ENCODE data around the gene TAC1.
"Not testable (repeated sequence)": the region's sequence is repeated elsewhere in the genome, so short reads cannot be mapped to it uniquely, and the experiment has no call there.

The TAC1 gene, protein sequence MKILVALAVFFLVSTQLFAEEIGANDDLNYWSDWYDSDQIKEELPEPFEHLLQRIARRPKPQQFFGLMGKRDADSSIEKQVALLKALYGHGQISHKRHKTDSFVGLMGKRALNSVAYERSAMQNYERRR

DNA sequence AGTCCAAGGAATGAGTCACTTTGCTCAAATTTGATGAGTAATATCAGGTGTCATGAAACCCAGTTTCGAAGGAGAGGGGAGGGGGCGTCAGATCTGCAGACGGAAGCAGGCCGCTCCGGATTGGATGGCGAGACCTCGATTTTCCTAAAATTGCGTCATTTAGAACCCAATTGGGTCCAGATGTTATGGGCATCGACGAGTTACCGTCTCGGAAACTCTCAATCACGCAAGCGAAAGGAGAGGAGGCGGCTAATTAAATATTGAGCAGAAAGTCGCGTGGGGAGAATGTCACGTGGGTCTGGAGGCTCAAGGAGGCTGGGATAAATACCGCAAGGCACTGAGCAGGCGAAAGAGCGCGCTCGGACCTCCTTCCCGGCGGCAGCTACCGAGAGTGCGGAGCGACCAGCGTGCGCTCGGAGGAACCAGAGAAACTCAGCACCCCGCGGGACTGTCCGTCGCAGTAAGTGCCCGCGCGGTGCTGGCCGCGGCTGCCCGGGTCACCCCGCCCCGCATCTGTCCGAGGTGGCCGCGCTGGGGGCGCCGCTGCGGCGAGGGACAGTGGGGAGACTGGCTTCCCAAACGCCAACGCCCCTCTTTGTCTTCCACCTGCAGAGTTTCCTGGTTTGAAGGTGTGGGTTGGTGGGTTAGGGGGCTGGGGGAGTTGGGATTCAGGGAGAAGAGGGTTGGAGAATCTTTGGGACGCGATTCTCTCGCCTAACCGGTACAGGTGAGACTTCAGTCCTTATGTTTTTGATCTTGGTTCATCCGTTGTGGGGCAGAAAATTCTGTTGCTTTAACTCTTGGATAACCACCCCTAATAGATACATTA lies at the start of gene TAC1:
TAC1 (plus strand) TSS at position 351 of the 829 bp plus-strand sequence. CDS start 527 bp downstream, outside the sequence.
- DNase-seq: no peak

DNA sequence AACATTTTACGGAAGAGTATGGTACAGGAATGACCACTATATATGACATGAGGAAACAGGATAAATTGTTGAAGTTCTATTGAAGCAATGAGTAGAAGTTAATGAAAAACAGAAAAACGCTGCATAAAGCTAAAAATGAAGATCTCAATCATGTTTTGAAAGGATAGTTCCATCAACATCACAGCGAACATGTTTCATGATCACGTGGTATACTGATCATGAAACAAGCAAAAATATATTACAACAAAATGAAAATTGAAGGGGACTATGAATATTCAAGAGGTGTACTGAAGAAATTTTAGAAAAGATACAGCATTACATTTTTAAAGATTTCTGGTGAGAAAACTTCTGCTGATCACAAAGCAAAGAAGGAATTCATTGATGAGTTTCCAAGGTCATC lies 45.9 kb upstream of the TAC1 start:
- DNase-seq: no peak

DNA sequence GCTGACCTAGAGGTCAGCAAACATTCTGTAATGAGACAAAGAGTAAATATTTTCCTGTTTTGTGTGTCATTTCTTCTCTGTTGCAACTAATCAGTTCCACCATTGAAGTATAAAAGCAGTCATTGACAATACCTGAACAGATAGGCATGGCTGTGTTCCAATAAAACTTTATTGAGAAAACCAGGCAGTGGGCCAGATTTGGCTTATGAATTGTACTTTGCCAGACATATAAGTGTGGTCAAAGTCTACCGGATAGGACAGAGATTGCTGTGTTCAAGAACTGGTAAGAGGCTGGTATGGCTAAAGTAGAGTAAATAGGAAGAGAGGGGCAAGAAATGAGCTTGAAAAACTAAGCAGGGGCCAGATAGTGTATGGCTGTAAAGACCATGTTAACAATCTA lies 38.3 kb upstream of the TAC1 start:
- no peak for DNase-seq

DNA sequence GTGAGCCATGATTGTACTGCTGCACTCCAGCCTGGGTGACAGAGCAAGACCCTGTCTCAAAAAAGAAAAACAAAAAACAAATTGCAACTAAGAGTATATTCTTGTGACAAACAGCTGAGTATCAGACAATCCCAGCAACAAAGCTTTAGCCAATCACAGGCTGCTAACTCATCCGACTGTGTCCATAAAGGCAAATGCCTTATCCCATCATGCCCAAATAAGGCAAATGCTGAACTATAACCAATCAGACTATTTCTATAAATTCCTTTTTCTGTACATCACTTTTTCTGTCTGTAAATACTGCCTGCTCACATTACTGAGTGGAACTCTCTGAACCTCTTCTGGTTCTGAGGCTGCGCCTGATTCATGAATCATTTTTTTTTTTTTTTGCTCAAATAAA lies 37.5 kb upstream of the TAC1 start:
- DNase-seq: no peak

DNA sequence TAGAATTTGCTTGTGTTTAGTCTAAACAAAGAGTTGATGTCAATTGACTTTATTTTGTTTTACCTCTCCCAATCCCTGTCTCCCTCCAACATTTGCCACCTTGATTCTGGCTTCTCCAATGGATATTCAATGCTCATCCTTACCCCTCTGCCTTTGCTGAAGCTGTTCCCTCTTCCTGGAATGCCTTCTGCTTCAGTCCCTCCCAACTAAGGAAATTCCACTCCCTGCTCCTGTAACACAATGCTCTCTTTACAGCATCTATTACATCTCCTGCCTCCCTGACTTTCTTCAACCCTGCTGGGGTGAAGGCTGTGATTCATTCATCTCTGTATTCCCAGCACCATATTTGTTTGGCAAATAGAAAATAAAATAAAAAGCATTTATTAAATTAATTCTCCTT lies 34.5 kb upstream of the TAC1 start:
- DNase-seq: no peak

DNA sequence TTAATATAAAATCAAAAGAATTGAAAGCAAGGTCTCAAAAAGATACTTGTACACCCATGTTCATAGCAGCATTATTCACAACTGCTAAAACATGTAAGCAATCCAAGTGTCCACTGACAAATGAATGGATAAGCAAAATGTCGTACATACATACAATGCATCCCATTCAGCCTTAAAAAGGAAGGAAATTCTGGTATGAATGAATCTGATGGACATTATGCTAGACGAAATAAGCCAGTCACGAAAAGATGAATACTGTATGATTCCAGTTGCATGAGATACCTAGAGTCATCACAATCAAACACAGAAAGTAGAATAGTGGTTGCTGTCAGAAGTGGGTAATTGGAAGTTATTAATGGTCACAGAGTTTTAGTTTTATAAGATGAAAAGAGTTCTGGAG lies 9.5 kb upstream of the TAC1 start:
- DNase-seq: no peak

DNA sequence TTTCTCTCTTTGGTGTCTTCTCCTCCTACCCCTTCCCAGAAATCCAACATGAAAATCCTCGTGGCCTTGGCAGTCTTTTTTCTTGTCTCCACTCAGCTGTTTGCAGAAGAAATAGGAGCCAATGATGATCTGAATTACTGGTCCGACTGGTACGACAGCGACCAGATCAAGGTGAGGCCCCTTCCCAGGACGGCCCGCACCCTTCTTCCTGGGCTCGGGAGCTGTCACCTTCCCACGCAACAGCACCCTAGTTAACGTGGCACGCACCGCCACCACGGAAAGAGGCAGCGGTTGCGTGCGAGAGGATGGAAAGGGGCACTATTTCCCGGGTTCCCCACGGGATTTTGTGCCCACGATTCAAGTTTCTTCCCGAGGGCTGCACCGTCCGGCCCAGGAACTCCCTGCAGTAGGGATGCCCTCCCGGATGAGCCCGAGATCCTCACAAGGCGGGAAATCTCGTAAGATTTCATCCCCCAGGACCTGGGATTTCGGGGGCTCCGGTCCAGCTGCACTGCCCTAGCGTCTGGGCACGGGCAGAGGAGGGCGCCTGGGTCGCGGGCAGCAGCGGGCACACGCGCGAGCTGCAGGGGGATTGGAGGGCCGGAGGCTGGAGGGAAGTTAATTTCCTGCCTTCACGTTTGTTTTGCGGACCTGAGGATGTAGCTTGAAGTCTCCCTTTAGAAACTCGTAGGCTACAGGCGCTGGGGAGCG lies 834 bp downstream of the TAC1 start:
- no peak for DNase-seq

DNA sequence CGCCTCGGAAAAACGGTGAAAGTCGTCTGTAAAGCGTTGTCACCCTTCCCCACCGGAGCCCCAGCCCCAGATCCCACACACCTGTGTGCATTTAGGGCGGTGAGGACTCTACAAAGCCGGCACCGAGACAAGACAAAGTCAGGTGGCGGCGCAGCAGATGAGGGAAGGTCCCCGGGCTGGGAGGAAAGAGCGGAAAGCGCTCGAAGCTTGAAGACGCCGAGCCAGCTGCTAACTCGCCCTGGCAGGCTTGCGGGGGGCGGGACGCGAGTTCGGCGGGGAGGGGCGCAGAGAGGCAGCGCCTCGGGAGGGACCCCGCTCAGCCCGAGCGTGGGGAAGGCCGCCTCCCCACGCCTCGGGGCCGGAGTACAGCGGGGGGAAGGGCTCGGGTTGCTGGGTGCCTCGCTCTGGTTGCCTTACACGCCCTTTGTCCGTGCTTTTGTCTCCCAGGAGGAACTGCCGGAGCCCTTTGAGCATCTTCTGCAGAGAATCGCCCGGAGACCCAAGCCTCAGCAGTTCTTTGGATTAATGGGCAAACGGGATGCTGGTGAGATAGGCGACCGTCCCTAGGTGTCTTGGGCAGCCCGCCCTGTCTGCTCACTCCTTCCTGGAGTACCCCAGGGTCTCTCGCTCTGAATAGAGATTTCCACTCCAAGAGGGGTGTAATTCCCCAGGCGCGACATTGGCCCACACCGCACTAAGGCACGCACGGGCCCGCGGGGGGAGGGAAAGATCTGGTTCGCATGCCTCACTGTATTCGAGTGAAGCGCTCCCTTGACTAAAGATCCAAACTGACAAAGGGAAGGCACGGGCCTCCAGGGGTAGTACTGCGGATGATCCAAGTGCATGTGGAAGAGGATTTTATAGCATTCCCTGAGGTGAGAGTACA lies 1.6 kb downstream of the TAC1 start:
- DNase-seq: no peak

DNA sequence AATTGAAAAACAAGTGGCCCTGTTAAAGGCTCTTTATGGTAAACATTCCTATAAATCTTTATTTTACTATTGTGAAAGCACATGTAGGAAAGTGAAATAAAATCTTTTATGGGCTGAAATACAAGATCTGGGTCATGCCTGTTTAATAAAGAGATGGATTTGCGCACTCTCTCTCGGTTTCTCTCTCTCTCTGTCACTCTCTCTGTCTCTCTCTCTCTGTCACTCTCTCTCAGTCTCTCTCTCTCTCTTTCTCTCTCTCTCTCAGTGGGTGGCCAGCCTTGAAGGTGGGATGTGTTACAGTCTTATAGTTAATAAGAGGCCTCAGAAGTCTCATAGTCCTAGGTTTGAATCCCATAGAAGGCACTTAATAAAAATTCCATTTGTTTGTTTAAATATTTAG lies 2.4 kb downstream of the TAC1 start:
- DNase-seq: no peak

DNA sequence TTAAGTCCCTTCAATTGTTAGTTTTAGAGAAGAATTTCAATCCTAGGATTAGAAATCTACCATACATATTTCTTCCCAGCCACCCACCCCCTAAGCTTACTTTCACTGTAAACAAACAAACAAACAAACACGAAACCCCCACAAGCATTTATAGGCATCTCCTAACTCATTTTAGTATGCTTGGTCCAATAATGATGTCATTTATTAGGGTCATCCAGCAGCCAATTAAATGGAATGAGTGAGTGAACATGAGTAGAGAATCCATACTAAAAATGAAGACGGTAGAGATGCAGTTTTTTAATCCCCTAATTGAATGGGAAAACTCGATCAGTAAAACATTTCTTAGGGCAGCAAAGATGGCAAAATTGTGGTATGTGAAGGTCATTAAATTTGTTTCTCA lies 3.2 kb downstream of the TAC1 start:
- DNase-seq: no peak

DNA sequence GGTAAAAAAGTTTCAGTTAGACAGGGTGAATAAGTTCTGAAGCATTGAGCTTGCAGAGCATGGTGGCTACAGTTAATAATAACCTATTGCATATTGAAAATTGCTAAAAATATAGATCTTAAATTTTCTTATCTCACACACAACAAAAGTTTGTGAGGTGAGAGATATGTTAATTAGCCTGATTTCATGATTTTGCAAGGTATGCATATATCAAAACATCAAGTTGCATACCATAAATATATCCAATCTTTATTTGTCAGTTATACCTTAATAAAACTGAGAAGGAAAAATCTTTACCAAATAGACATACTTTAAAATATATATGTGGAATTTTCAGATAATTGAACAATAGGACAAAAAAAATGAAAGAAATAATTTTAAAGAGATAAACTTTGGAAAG lies 16.6 kb downstream of the TAC1 start:
- no peak for DNase-seq

DNA sequence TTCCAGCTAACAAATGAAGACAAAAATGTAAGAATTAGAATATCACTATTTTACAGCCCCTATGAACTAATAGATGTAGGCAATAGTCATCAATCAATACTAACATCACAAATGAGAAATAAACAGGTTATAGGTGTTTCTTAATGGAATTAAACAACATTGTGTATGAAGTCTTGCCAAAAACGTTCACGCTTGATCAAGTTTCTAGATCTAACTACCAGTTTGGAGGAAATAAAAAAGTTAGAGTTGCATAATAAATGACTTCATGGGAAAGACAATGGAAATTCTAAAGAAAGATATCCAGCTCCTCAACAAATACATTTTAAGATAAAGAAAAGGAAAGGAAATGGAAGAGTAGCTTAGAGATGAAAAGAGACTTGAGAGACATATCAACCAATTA lies 19.7 kb downstream of the TAC1 start:
- DNase-seq: no peak

DNA sequence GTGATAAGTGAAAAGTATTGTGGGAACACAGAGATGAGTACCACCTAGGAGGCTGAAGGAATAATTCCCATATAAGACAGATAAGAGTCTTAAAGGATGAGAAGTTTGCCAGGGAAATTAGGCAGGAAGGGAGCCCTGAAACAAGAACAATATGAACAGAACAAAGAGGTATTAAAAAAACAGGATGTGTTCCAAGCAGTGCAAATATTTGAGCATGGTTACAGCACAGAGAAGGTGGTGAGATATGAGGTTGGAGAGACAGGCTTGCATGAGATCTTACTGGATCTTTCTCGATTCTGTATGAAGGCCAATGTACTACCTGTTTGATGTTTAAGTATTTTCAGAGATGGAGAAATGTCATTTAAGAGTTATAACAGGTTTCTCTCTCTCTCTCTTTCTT lies 20.3 kb downstream of the TAC1 start:
- DNase-seq: no peak

DNA sequence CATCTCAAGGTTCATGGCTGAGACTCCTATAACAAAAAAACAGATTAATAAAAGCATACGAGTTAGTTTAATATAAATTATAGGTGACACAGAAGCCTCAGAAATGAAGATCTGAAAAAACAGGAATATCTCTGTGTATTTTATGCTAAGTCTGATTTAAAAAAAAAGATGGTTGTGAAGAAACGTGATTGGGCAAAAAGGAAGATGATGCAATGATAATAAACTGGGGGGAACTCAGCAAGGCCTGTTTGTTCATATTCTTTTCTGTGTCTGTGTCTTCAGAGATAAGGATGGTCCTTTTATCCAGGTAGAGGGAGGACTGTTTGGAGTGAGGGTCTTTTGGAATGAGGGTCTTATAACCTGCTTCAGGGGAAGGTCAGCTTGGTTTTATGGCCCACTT lies 25.9 kb downstream of the TAC1 start:
- no peak for DNase-seq

DNA sequence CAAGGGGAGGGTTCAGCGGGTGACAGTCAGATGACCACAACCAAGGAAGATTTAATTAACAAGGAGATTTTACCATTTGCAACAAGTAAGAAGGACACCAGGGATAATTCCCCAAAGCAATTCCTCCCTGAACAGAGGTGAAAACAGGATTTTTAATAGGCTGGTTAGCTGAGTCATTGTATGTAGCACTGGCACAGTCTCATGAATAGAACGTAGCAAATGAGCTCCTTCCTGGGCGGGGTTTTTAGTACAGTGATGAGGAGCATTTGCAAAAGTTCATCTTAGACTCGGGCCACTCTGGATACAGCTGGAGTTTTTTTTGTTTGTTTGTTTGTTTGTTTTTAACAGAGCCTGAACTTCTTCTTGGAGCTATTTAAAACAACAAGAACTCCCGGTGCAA lies 39.0 kb downstream of the TAC1 start:
- DNase-seq: no peak

DNA sequence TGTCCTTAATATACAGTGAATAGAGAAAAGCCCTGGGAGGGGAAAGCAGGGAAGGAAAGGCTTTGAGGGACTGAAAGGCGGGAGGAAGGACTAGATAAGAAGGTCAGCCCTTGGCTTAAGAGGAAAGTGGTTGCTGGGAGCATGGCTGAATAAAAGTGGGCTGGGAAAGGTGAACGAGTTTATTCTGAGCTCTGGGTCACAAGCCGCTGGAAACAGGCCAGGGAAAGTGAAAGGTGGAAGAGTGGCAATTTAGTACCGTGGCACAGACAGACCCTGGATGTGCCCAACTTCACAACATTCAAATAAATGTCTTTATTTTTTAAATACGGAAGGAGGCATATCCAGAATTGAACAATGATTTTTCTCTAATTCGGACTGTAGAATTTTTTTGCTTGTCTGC lies 39.7 kb downstream of the TAC1 start:
- DNase-seq: no peak

DNA sequence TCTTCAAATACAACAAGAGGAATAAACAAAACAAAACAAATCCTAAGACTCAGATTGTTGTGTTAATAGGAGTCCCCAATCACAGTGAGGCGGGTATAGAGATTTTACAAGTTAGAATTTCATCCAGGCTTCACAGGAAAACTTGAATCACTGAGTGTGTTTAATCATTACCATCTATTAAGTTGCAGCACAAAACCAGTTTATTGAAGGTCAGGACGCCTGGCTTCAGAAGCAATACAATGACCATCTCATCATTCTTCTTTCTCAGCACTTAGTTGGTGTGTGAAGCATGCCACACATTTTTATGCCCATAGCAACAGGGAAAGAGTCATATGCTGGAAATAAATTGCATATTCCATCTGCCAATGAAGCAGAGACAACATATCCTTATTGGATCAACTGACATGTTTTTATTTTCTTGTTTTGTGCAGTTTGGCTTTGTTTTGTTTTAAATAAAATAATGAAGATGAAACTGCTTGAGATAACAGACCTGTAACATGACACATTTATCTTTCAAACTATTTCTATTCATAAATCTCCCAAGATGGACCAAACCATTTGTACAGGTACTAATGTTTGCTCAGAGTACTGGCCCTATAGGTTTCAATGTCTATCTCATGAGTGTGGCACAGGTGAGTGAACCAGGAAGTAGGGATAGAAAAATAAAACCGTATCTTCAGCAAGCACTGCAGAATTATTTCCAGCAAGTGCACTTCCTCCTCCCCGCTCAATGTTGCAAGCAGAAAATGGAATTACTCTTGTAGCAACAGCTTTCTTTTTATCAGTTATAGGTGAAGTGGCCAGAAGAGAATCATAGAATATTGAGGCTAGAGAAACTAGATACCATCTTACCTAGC lies 40.4 kb downstream of the TAC1 start:
- no peak for DNase-seq

DNA sequence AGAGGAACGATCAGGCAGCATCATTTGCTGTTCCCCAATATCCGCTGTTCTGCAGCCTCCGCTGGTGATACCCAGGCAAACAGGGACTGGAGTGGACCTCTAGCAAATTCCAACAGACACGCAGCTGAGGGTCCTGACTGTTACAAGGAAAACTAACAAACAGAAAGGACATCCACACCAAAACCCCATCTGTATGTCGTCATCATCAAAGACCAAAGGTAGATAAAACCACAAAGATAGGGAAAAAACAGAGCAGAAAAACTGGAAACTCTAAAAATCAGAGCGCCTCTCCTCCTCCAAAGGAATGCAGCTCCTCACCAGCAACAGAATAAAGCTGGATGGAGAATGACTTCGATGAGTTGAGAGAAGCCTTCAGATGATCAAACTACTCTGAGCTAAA lies 54.5 kb downstream of the TAC1 start:
- DNase-seq: not testable (repeated sequence)
